ENCODE results near the gene EPHA3. TPM values are rescaled to one million over a fixed set of nuclear protein-coding genes. Genes with fewer than 3 reads are reported as not detected.

The EPHA3 gene
- total RNA-seq, 2 donors from 2014 or later = 1.7 to 2.4 TPM

DNA sequence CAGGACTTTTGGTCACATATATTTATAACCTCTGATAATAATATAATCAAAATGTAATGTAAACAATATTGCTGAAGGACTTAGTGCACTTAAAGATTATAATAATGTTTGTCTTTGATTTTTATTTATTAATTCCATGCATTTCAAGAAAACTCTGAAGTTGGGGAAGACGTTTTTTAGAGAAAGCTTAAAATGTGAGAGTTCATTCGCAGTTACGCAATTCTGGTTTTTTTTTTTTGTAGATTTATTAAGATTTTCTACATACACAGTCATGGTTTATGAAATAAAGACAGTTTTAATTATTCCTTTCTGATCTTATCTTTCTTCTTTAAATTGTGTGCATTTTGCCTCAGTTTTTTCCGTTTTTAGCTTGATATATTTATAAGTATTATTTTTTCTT is 204.7 kb downstream of the EPHA3 start:
- Histone ChIP-seq H3K4me1 (no peaks in the 10 kb centered on the region), H3K27me3 (no peaks in the 10 kb centered on the region), H3K9me3 (no peaks in the 10 kb centered on the region), H3K27ac (no peak overlapping the region), H3K36me3 (no peaks in the 10 kb centered on the region), H3K4me3 (no peak overlapping the region), H3K9ac (ENCODE audit: low read depth in 2 of 2, low read length in 2 of 2) (no peak overlapping the region)
- no peak for DNase-seq
- TF ChIP-seq, protein P1, sequence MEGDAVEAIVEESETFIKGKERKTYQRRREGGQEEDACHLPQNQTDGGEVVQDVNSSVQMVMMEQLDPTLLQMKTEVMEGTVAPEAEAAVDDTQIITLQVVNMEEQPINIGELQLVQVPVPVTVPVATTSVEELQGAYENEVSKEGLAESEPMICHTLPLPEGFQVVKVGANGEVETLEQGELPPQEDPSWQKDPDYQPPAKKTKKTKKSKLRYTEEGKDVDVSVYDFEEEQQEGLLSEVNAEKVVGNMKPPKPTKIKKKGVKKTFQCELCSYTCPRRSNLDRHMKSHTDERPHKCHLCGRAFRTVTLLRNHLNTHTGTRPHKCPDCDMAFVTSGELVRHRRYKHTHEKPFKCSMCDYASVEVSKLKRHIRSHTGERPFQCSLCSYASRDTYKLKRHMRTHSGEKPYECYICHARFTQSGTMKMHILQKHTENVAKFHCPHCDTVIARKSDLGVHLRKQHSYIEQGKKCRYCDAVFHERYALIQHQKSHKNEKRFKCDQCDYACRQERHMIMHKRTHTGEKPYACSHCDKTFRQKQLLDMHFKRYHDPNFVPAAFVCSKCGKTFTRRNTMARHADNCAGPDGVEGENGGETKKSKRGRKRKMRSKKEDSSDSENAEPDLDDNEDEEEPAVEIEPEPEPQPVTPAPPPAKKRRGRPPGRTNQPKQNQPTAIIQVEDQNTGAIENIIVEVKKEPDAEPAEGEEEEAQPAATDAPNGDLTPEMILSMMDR (IDR thresholded peaks at IDR 0.05) = no peak
- intact Hi-C loops (cut with DNase I) = no loop called here

DNA sequence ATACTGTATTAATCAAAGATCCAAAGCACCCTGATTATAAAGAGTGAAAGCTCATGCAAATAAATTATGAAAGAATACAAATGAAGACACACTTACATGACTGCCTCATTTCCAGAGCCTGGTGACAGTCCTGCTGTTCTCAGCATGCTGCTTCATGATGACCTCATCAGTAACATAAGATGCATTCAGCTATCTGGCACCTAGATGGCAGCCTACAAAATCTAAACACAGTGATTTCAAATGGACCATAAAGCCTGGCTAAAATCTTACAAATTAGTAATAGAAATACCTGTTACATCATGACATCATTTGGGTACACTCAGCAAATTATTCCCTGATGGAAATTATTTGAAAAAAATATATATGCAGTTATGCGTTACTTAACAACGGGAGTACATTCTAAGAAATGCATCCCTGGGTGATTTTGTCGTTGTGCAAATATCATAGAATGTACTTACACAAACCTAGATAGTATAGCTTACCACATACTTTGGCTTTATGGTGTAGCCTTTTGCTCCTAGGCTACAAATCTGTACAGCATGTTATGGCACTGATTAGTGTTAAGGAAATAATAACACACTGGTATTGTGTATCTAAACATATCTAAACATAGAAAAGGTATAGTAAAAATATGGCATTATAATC is 207.2 kb downstream of the EPHA3 start:
- H3K27ac ChIP-seq = no peak overlapping the region
- TF ChIP-seq, protein P1 (IDR thresholded peaks at IDR 0.05) = no peak

DNA sequence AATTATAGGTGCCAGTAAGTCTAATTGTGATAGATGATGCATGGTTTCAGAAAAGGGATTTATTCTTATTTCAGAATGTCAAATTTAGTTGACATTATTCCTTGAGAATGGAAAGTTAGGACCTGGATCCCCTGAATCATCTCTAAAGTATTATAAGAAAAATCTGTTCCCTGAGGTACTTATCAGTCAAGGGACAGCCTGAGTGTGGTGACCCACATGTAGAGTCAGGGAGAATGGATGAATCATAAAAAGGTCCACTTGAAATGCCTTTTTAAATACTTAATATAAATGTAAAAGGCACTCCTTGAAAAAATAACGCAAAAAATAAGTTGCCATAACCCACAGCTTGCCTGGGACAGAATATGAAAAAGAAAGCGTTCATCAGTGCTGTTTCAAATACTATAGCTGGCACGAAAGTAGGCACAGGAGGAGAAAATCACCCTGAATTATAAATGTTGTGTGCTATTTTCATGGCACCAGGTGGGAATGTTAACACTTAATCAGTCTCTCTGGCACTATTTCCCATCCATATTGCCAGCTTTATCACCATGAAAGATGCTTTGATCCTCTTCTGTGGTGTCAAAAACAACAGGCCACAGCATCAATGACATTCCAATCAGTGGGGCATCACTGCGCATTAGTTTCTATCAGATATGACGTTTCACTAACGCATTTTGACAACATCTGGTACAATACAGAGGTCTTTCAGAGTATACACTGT is 208.5 kb downstream of the EPHA3 start:
- H3K4me3 ChIP-seq = no peak overlapping the region
- no peaks in the 10 kb centered on the region for H3K36me3 ChIP-seq
- intact Hi-C loops (cut with DNase I) = no loop called here
- no peaks in the 10 kb centered on the region for H3K4me1 ChIP-seq
- no peak overlapping the region for H3K27ac ChIP-seq
- no peaks in the 10 kb centered on the region for H3K9me3 ChIP-seq
- no peaks in the 10 kb centered on the region for H3K27me3 ChIP-seq
- TF ChIP-seq, protein P1 (IDR thresholded peaks at IDR 0.05) = no peak
- no peak overlapping the region for H3K9ac ChIP-seq (ENCODE audit: low read depth in 2 of 2, low read length in 2 of 2)
- DNase-seq = no peak

More for the DNA sequence above, 207.2 kb downstream of the EPHA3 start:
- Histone ChIP-seq H3K4me3 (no peak overlapping the region), H3K36me3 (no peaks in the 10 kb centered on the region), H3K4me1 (no peaks in the 10 kb centered on the region), H3K9ac (ENCODE audit: low read depth in 2 of 2, low read length in 2 of 2) (no peak overlapping the region), H3K27me3 (no peaks in the 10 kb centered on the region), H3K9me3 (no peaks in the 10 kb centered on the region)
- no peak for DNase-seq
- intact Hi-C loops (cut with DNase I) = no loop called here

DNA sequence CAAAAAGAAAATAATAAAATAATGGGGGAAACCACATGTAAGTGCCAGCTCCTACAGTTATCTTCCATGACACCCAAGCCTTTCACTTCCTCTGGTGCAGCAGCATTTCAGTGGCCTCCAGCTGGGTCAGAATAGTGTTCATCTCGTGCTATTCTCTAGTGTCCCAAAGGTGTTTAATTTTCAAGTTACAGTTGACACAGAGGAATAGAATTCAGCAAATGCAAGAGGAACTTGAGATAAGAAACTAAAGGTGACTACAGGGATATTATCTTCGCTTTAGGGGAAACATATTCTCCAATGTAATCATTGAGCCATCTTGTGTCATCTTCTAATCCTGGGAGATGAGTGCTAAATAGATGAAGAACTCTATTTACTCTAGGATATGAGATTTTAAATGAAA is 212.8 kb downstream of the EPHA3 start:
- H3K27ac ChIP-seq = no peak overlapping the region
- H3K4me1 ChIP-seq = no peaks in the 10 kb centered on the region
- H3K9ac ChIP-seq (ENCODE audit: low read depth in 2 of 2, low read length in 2 of 2) = no peak overlapping the region

DNA sequence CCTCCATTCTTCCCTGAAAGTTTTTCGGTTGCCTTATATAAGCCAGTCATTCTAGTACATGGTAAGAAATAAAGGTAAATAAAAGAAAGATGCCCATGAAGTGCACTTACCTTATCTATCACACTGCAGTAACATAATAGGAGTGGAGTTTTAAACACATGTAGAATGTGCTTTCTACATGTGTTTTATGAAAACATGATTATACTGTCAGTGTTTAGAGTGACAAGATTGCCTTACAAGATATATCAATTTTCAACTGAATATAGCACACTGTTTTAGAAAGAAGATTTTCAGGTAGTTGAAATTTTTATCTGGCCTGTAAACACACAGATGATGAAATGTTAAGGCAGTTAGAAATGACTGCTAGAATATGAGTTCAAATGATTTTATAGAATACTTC is 219.6 kb downstream of the EPHA3 start:
- H3K36me3 ChIP-seq = no peaks in the 10 kb centered on the region
- H3K27ac ChIP-seq = no peak overlapping the region
- H3K9me3 ChIP-seq = no peaks in the 10 kb centered on the region
- TF ChIP-seq, protein P1 (IDR thresholded peaks at IDR 0.05) = no peak
- no peak for DNase-seq
- H3K4me3 ChIP-seq = no peak overlapping the region
- no peak overlapping the region for H3K9ac ChIP-seq (ENCODE audit: low read depth in 2 of 2, low read length in 2 of 2)
- no peaks in the 10 kb centered on the region for H3K4me1 ChIP-seq
- intact Hi-C loops (cut with DNase I) = no loop called here
- H3K27me3 ChIP-seq = no peaks in the 10 kb centered on the region

More for the DNA sequence above, 212.8 kb downstream of the EPHA3 start:
- Histone ChIP-seq H3K27me3 (no peaks in the 10 kb centered on the region), H3K9me3 (no peaks in the 10 kb centered on the region), H3K4me3 (no peak overlapping the region), H3K36me3 (no peaks in the 10 kb centered on the region)
- intact Hi-C loops (cut with DNase I) = no loop called here
- no peak for DNase-seq
- TF ChIP-seq, protein P1 (IDR thresholded peaks at IDR 0.05) = no peak

Measured in colonic mucosa (tissue), 4 donors.